SK-N-MC (cell line): ENCODE measurements around the gene ADAMTS15.

Experiments used
- DNase-seq: peaks from one replicate; pipeline ENCODE4 v3.0.0-alpha.2; 2011; ENCODE audit warnings: low read depth, low spot score
- H3K27ac ChIP-seq: fragments of 200-600 bp; sonication (generic); 2 replicates; pipeline ENCODE4 v1.5.1; 2016; ENCODE audit warnings: mixed run types
- H3K36me3 ChIP-seq: fragments of 200-600 bp; sonication (generic); 2 replicates; pipeline ENCODE4 v1.6.1; 2017; ENCODE audit warnings: antibody characterized with exemption, low read length, mixed read lengths; ENCODE audit not compliant: insufficient read depth
- H3K4me3 ChIP-seq: fragments of 200-600 bp; sonication (generic); 2 replicates; pipeline ENCODE4 v1.5.1; 2016
- H3K9ac ChIP-seq: fragments of 200-600 bp; sonication (generic); 2 replicates; pipeline ENCODE4 v1.8.0; 2017; ENCODE audit warnings: mixed run types, mixed read lengths; ENCODE audit not compliant: insufficient read length
- H3K9me3 ChIP-seq: fragments of 200-600 bp; sonication (generic); 2 replicates; pipeline ENCODE4 v1.6.1; 2017; ENCODE audit warnings: low read depth, mild to moderate bottlenecking, antibody characterized with exemption, low read length, moderate library complexity, mixed read lengths
- EZH2 ChIP-seq: fragments of 200-600 bp; sonication (generic); IDR thresholded peaks from one replicate; pipeline ENCODE4 v1.6.1; 2017; ENCODE audit warnings: antibody characterized with exemption
- FOXP2 ChIP-seq: optimal IDR thresholded peaks from 2 replicates; pipeline ENCODE3; 2011; ENCODE audit warnings: mild to moderate bottlenecking, moderate library complexity; ENCODE audit not compliant: insufficient read depth; ENCODE audit errors: extremely low read length, control extremely low read depth
- POLR2AphosphoS5 ChIP-seq: IDR thresholded peaks from 2 replicates; pipeline ENCODE4 v1.6.1; 2012; ENCODE audit warnings: mild to moderate bottlenecking, low read depth, low read length, borderline replicate concordance

The ADAMTS15 gene

GRCh38 chr11:130515829-130516553 lies 67.5 kb downstream of the ADAMTS15 start:
- Histone ChIP-seq H3K36me3 (no peaks in the 10 kb centered on the region), H3K9me3 (no peaks in the 10 kb centered on the region), H3K4me3 (no peak overlapping the region), H3K9ac (no peak overlapping the region), H3K27ac (no peak overlapping the region)
- no peak for TF ChIP-seq EZH2
- no peak for TF ChIP-seq POLR2AphosphoS5
- TF ChIP-seq FOXP2, result no peak
- no peak for DNase-seq

GRCh38 chr11:130516554-130517505 lies 68.4 kb downstream of the ADAMTS15 start:
- no peak for DNase-seq
- no peaks in the 10 kb centered on the region for H3K36me3 ChIP-seq
- no peak for TF ChIP-seq FOXP2
- no peak for TF ChIP-seq EZH2
- no peak for TF ChIP-seq POLR2AphosphoS5
- no peak overlapping the region for H3K4me3 ChIP-seq
- H3K27ac ChIP-seq, result no peak overlapping the region
- no peak overlapping the region for H3K9ac ChIP-seq
- H3K9me3 ChIP-seq, result no peaks in the 10 kb centered on the region

GRCh38 chr11:130518164-130518680 lies 69.8 kb downstream of the ADAMTS15 start:
- TF ChIP-seq EZH2 (no peak), POLR2AphosphoS5 (no peak), FOXP2 (no peak)
- H3K4me3 ChIP-seq, result no peak overlapping the region
- H3K9ac ChIP-seq, result no peak overlapping the region
- no peaks in the 10 kb centered on the region for H3K9me3 ChIP-seq
- no peaks in the 10 kb centered on the region for H3K36me3 ChIP-seq
- DNase-seq, result no peak
- H3K27ac ChIP-seq, result no peak overlapping the region

- no peak for TF ChIP-seq POLR2AphosphoS5
- no peak for TF ChIP-seq FOXP2
- TF ChIP-seq EZH2, result no peak
- Histone ChIP-seq H3K9ac (no peak overlapping the region), H3K9me3 (no peaks in the 10 kb centered on the region), H3K4me3 (no peak overlapping the region), H3K36me3 (no peaks in the 10 kb centered on the region), H3K27ac (no peak overlapping the region)
- no peak for DNase-seq
These were observed 70.9 kb downstream of the ADAMTS15 start for GRCh38 chr11:130519128-130519932.

- Histone ChIP-seq H3K27ac (no peak overlapping the region), H3K36me3 (no peaks in the 10 kb centered on the region), H3K9ac (no peak overlapping the region), H3K4me3 (no peak overlapping the region), H3K9me3 (no peaks in the 10 kb centered on the region)
- TF ChIP-seq EZH2, result no peak
- no peak for TF ChIP-seq POLR2AphosphoS5
- no peak for TF ChIP-seq FOXP2
- no peak for DNase-seq
These were observed 71.8 kb downstream of the ADAMTS15 start for GRCh38 chr11:130520271-130520671.

GRCh38 chr11:130522284-130522961 lies 74.0 kb downstream of the ADAMTS15 start:
- DNase-seq, result no peak
- H3K9ac ChIP-seq, result no peak overlapping the region
- TF ChIP-seq EZH2 (no peak), FOXP2 (no peak), POLR2AphosphoS5 (no peak)

GRCh38 chr11:130523166-130523565 lies 74.7 kb downstream of the ADAMTS15 start:
- no peak overlapping the region for H3K9ac ChIP-seq
- no peak overlapping the region for H3K4me3 ChIP-seq
- DNase-seq, result no peak
- H3K9me3 ChIP-seq, result no peaks in the 10 kb centered on the region
- TF ChIP-seq EZH2, result no peak
- TF ChIP-seq FOXP2, result no peak
- TF ChIP-seq POLR2AphosphoS5, result no peak
- no peaks in the 10 kb centered on the region for H3K36me3 ChIP-seq
- no peak overlapping the region for H3K27ac ChIP-seq

More at GRCh38 chr11:130522284-130522961, 74.0 kb downstream of the ADAMTS15 start:
- H3K27ac ChIP-seq, result no peak overlapping the region
- no peaks in the 10 kb centered on the region for H3K9me3 ChIP-seq
- H3K4me3 ChIP-seq, result no peak overlapping the region
- H3K36me3 ChIP-seq, result no peaks in the 10 kb centered on the region
